Bronchial epithelial cell (primary cell): ENCODE data around the gene SH3PXD2B. TPM values are rescaled to one million over a fixed set of nuclear protein-coding genes. Genes with fewer than 3 reads are reported as not detected.

ENCODE experiments used
- DNase-seq: peaks from one replicate; pipeline ENCODE4 v3.0.0-alpha.2; 2010; ENCODE audit warnings: low read depth
- FAIRE-seq: peaks from 2 replicates; lab custom pipeline; 2011; peaks lifted over from hg19 to GRCh38; lab: Jason Lieb, UNC
- H3K27me3 ChIP-seq: 2 replicates; pipeline ENCODE4 v1.5.1; 2011; ENCODE audit warnings: low read length; ENCODE audit not compliant: control insufficient read depth, insufficient read depth
- H3K36me3 ChIP-seq: 2 replicates; pipeline ENCODE4 v1.5.1; 2011; ENCODE audit warnings: low read length; ENCODE audit not compliant: control insufficient read depth, insufficient read depth
- H3K4me3 ChIP-seq: 2 replicates; pipeline ENCODE4 v1.5.1; 2011; ENCODE audit warnings: mild to moderate bottlenecking, low read depth, low read length, control low read depth
- total RNA-seq: library from RNA; depleted of rRNA; stranded (reverse); fragments of >200 nt; gene quantifications from 2 replicates; pipeline ENCODE4 v1.2.1, GENCODE V29; 2014
- TF ChIP-seq, protein P1 (sequence below): IDR thresholded peaks from 2 replicates; pipeline ENCODE4 v1.5.1; 2011; ENCODE audit warnings: mild to moderate bottlenecking, moderate library complexity, low read length, control low read depth, inconsistent platforms; ENCODE audit not compliant: insufficient read depth, severe bottlenecking

SH3PXD2B gene
- total RNA-seq, 1 donor from 2014 or later: 10.0 TPM

- FAIRE-seq (no peak), DNase-seq (no peak)
- H3K36me3 ChIP-seq: no peaks in the 10 kb centered on the region
- H3K4me3 ChIP-seq: no peak overlapping the region
- H3K27me3 ChIP-seq: no peaks in the 10 kb centered on the region
- TF ChIP-seq, protein P1, sequence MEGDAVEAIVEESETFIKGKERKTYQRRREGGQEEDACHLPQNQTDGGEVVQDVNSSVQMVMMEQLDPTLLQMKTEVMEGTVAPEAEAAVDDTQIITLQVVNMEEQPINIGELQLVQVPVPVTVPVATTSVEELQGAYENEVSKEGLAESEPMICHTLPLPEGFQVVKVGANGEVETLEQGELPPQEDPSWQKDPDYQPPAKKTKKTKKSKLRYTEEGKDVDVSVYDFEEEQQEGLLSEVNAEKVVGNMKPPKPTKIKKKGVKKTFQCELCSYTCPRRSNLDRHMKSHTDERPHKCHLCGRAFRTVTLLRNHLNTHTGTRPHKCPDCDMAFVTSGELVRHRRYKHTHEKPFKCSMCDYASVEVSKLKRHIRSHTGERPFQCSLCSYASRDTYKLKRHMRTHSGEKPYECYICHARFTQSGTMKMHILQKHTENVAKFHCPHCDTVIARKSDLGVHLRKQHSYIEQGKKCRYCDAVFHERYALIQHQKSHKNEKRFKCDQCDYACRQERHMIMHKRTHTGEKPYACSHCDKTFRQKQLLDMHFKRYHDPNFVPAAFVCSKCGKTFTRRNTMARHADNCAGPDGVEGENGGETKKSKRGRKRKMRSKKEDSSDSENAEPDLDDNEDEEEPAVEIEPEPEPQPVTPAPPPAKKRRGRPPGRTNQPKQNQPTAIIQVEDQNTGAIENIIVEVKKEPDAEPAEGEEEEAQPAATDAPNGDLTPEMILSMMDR: no peak
Measured at GRCh38 chr5:172280317-172280716, 174.0 kb downstream of the SH3PXD2B start.

GRCh38 chr5:172278356-172278755, 176.0 kb downstream of the SH3PXD2B start:
- DNase-seq (no peak), FAIRE-seq (no peak)
- no peaks in the 10 kb centered on the region for H3K36me3 ChIP-seq
- H3K4me3 ChIP-seq: no peak overlapping the region
- TF ChIP-seq, protein P1: no peak
- no peaks in the 10 kb centered on the region for H3K27me3 ChIP-seq

DNA sequence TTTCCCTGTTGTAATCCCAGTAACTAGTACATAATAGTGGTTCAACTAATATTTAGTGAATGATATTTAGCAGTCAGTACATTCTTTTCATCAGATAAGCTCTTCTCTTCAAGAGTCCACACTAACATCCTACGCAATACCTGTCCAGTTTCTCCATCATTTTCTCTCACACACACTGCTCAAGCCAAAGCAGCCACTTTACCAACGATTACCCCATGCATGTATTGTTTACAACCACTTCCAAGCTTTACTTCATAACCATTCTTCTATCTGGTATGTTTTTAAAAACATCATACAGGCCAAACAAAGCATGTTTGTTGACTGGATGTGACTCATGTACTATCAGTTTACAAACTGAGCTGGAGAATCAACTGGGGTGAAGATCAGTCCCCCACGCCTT, 178.1 kb downstream of the SH3PXD2B start:
- Histone ChIP-seq H3K4me3 (no peak overlapping the region), H3K36me3 (no peaks in the 10 kb centered on the region), H3K27me3 (no peaks in the 10 kb centered on the region)
- FAIRE-seq (no peak), DNase-seq (peak; percentile 82)
- TF ChIP-seq, protein P1: no peak

Other genes with a start within 250 kb of the SH3PXD2B start
- 20.6 and 20.8 TPM in 2 replicates for gene UBTD2, start 170.8 kb downstream of the SH3PXD2B start, total RNA-seq
- 4.7 and 6.4 TPM in 2 replicates for gene NEURL1B, start 186.7 kb upstream of the SH3PXD2B start, total RNA-seq